DOHH2 (cell line): ENCODE results near the gene TMPRSS13.

Experiments
- H3F3A ChIP-seq: fragments of 200-600 bp; sonication (generic), shearing (Covaris generic); 2 replicates; pipeline ENCODE4 v1.6.0; 2016; ENCODE audit warnings: antibody characterized with exemption, mild to moderate bottlenecking; ENCODE audit not compliant: control insufficient read depth, insufficient read depth
- H3K27ac ChIP-seq: fragments of 200-600 bp; sonication (generic); 2 replicates; pipeline ENCODE4 v1.5.1; 2014; ENCODE audit warnings: low read depth, mild to moderate bottlenecking, low read length, moderate library complexity
- H3K27me3 ChIP-seq: fragments of 200-600 bp; sonication (generic); 2 replicates; pipeline ENCODE4 v1.6.1; 2014; ENCODE audit warnings: mild to moderate bottlenecking, low read length, mixed read lengths; ENCODE audit not compliant: control insufficient read depth
- H3K36me3 ChIP-seq: fragments of 200-600 bp; sonication (generic); 2 replicates; pipeline ENCODE4 v1.6.1; 2014; ENCODE audit warnings: mild to moderate bottlenecking, low read length, moderate library complexity, mixed read lengths; ENCODE audit not compliant: control insufficient read depth
- H3K4me1 ChIP-seq: fragments of 200-600 bp; sonication (generic); 2 replicates; pipeline ENCODE4 v1.6.1; 2014; ENCODE audit warnings: mild to moderate bottlenecking, low read length, mixed read lengths; ENCODE audit not compliant: control insufficient read depth
- H3K4me2 ChIP-seq: fragments of 200-600 bp; sonication (generic); 2 replicates; pipeline ENCODE4 v1.6.0; 2014; ENCODE audit warnings: mild to moderate bottlenecking, low read length, moderate library complexity
- H3K4me3 ChIP-seq: fragments of 200-600 bp; sonication (generic); 2 replicates; pipeline ENCODE4 v1.5.1; 2014; ENCODE audit warnings: mild to moderate bottlenecking, low read length, mixed read lengths
- H3K79me2 ChIP-seq: fragments of 200-600 bp; sonication (generic); 2 replicates; pipeline ENCODE4 v1.6.1; 2014; ENCODE audit warnings: mild to moderate bottlenecking, low read length, mixed read lengths; ENCODE audit not compliant: control insufficient read depth
- H3K9me2 ChIP-seq: fragments of 200-600 bp; sonication (generic); replicated peaks from 2 replicates; pipeline ENCODE4 v1.6.1; 2014; ENCODE audit warnings: mild to moderate bottlenecking, low read length, mixed read lengths; ENCODE audit not compliant: control insufficient read depth
- H3K9me3 ChIP-seq: fragments of 200-600 bp; sonication (generic); 2 replicates; pipeline ENCODE4 v1.6.1; 2014; ENCODE audit warnings: antibody characterized with exemption, low read length, mixed read lengths; ENCODE audit not compliant: control insufficient read depth, insufficient read depth
- H4K20me1 ChIP-seq: fragments of 200-600 bp; sonication (generic); 2 replicates; pipeline ENCODE4 v1.6.0; 2014; ENCODE audit warnings: low read depth, mild to moderate bottlenecking, antibody characterized with exemption, low read length, moderate library complexity; ENCODE audit not compliant: control insufficient read depth, insufficient read depth
- CTCF ChIP-seq: fragments of 200-600 bp; sonication (generic); IDR thresholded peaks from one replicate; pipeline ENCODE4 v1.5.1; 2014; ENCODE audit warnings: antibody characterized with exemption, mild to moderate bottlenecking, low read depth, low read length; ENCODE audit not compliant: poor library complexity, severe bottlenecking
- EZH2phosphoT487 ChIP-seq: fragments of 200-600 bp; sonication (generic); IDR thresholded peaks from 2 replicates; pipeline ENCODE4 v1.6.1; 2017; ENCODE audit warnings: borderline replicate concordance, mild to moderate bottlenecking, antibody characterized with exemption, low read length, moderate library complexity, mixed read lengths

The TMPRSS13 gene

GRCh38 chr11:117913736-117914397 lies 15.3 kb downstream of the TMPRSS13 start:
- no peaks in the 10 kb centered on the region for H3K9me3 ChIP-seq
- H3K36me3 ChIP-seq: no peaks in the 10 kb centered on the region
- no peaks in the 10 kb centered on the region for H3K9me2 ChIP-seq
- H3K27ac ChIP-seq: no peak overlapping the region
- no peak overlapping the region for H3K4me3 ChIP-seq
- H3K27me3 ChIP-seq: peaks cover 6% of the 10 kb centered on the region
- H3K79me2 ChIP-seq: no peaks in the 10 kb centered on the region
- H3F3A ChIP-seq: no peaks in the 10 kb centered on the region
- H3K4me1 ChIP-seq: no peaks in the 10 kb centered on the region
- H3K4me2 ChIP-seq: no peak overlapping the region
- H4K20me1 ChIP-seq: no peaks in the 10 kb centered on the region
- no peak for TF ChIP-seq EZH2phosphoT487
- TF ChIP-seq CTCF: no peak

- TF ChIP-seq EZH2phosphoT487 (no peak), CTCF (no peak)
- H3K4me2 ChIP-seq: no peak overlapping the region
- no peaks in the 10 kb centered on the region for H3K9me3 ChIP-seq
Observed at GRCh38 chr11:117912497-117912896, 16.7 kb downstream of the TMPRSS13 start.

DNA sequence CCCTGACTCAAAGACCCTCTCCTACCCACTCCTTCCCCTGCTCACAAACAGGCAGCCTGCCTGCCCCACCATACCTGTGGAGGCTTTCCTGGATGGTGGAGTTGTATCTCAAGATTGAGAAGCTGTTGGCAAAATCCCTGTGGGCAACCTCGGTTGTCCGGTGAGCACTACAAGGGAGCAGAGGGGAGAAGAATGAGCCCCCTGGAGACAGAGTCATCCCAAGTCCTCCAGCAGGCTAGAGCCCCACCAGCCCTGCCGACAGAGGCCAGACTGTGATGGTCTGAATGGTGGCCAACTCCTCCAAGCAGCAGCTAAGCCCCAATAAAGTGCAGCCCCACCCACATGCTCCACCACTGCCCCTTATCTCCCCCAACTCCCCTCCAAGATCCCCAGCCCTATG lies 17.5 kb downstream of the TMPRSS13 start:
- Histone ChIP-seq H3K79me2 (no peaks in the 10 kb centered on the region), H3K4me2 (no peak overlapping the region), H3K27me3 (peaks cover 6% of the 10 kb centered on the region), H3K4me3 (no peak overlapping the region), H4K20me1 (no peaks in the 10 kb centered on the region), H3F3A (no peaks in the 10 kb centered on the region), H3K27ac (no peak overlapping the region), H3K4me1 (peaks cover 14% of the 10 kb centered on the region), H3K9me2 (no peaks in the 10 kb centered on the region), H3K36me3 (no peaks in the 10 kb centered on the region), H3K9me3 (no peaks in the 10 kb centered on the region)
- TF ChIP-seq CTCF (no peak), EZH2phosphoT487 (no peak)

More at GRCh38 chr11:117912497-117912896, 16.7 kb downstream of the TMPRSS13 start:
- Histone ChIP-seq H3K79me2 (no peaks in the 10 kb centered on the region), H3K36me3 (no peaks in the 10 kb centered on the region), H3K27me3 (peaks cover 6% of the 10 kb centered on the region), H3K27ac (no peak overlapping the region), H4K20me1 (no peaks in the 10 kb centered on the region), H3F3A (no peaks in the 10 kb centered on the region), H3K4me3 (no peak overlapping the region), H3K9me2 (no peaks in the 10 kb centered on the region), H3K4me1 (peaks cover 7% of the 10 kb centered on the region)
